HG02943 (cell line): Measurements from ENCODE around the gene PLK3.

Experiments used
- ATAC-seq: cut with Tn5 transposase; IDR thresholded peaks from one replicate; pipeline ENCODE4 v1.9.1; 2021; ENCODE audit warnings: mild to moderate bottlenecking, low read depth, moderate library complexity; ENCODE audit not compliant: unreplicated experiment

PLK3 gene

DNA sequence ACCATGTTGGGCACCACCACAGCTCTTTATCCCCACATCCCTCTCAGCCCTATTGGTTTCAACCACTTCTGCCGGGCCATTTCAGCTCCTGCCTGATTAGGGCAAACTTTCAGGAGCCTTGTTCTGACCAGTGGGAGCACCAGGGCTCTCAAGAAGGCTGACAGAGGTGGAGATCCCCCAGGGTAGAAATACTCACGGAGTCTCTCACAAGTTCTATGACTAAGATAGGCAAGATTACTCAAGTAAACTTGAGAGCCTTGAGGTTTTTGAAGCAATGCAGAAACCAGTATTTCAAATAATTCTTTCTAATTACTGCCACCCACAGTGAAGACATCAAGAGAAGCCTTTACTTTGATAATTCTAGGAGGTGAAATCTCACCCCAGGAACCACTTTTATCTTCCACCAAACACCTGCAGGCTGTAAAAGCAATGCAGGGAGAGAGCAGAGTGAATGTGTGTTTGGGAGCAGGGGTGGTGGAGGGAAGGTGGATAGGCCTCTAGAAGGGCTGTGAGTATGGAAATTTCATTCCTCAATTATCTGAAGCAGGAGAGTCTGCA is 49.5 kb downstream of the PLK3 start:
- ATAC-seq = no peak

DNA sequence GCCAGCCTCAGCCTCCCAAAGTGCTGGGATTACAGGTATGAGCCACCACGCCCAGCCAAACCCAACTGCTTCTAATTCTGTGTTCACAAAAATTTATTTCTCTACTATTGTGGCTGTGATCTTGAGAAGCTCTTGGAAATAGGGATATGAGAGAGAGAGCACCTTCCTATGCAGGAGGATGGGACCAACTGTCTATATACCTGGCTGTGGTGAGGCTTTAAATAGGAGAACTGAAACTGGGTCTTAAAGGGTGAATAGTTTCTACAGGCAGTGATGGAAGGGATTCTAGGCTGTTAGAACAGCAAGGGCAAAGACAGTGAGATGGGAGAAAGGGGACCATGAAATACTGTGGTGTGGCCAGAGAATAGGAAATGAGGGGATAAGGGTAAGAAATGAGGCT is 51.1 kb downstream of the PLK3 start:
- no peak for ATAC-seq

DNA sequence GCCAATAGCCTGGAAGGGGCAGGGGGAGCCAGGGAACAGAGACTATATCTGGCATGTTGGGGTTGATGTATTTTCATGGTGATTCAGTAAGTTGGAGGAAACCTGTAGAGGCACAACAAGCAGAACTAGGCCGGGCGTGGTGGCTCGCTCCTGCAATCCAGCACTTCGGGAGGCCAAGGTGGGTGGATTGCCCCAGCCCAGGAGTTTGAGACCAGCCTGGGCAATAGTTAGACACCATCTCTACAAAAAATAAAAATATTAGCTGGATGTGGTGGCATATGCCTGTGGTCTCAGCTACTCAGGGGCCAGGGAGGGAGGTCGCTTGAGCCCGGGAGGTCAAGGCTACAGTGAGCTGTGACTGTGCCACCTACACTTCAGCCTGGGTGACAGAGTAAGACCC is 53.0 kb downstream of the PLK3 start:
- ATAC-seq = no peak

DNA sequence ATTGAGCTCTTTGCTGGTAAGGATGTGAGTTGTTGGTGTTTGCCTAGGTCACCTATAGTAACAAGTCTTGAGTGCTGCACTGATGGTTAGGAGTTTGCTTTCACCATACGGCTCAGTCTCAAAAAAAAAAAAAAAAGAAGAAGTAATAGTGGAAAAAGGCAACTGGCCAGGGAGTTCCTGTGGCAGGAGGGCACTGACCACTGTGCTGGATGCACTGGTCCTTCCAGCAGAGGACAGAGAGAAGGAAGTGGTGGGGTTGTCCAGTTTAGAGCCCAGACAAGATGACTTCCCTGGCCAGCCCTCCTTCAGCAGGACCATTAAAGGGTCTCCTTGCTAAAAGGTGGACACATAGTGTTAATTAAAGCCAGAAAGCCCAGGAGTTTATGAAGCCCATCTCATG is 54.8 kb downstream of the PLK3 start:
- ATAC-seq = no peak
